GM12875 (cell line): ENCODE results near the gene PRODH2.
"Not testable (repeated sequence)": the region's sequence is repeated elsewhere in the genome, so short reads cannot be mapped to it uniquely, and the experiment has no call there.

ENCODE experiments used
- H3K4me3 ChIP-seq: one replicate; pipeline ENCODE4 v1.5.1; 2011; ENCODE audit warnings: low read depth, low read length, control low read depth
- TF ChIP-seq, protein P1 (sequence below): IDR thresholded peaks from 2 replicates; pipeline ENCODE4 v1.5.1; 2011; ENCODE audit warnings: low read depth, mild to moderate bottlenecking, control low read depth, inconsistent platforms, low read length, moderate library complexity, borderline replicate concordance; ENCODE audit not compliant: insufficient read depth

Gene PRODH2

DNA sequence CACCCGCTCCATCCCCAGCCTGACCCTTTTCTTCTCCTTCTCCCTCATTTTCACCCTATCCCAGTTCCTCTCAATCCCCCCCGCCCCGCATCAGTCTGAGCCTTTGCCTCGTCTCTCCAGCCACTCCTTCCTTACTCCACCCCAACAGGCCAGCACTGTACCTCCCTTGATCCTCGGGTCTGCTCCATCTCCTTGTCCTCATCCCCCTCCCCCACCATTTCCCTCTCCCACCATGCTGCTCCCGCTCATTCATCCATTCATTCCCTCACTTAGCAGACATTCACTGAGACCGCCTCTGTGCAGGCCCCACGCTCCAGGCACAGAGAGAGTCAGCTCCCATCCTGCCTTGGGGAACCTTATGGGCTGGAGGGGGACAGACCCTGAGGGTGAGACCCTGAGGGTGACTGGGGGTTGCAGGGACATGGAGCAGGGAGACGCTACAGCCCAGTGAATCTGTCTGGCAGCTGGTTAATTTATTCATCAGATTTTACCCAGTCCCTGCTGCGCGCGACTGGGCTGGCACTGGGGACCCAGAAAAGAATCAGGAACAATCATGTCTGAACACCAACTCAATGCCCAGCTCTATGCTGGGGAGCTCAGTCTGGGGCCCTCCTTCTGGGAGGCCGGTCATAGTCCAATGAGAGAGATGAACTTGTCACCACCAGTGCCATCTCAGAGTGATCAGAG is 36.4 kb downstream of the PRODH2 start:
- peak overlapping the region; percentile 59 for H3K4me3 ChIP-seq
- TF ChIP-seq, protein P1, sequence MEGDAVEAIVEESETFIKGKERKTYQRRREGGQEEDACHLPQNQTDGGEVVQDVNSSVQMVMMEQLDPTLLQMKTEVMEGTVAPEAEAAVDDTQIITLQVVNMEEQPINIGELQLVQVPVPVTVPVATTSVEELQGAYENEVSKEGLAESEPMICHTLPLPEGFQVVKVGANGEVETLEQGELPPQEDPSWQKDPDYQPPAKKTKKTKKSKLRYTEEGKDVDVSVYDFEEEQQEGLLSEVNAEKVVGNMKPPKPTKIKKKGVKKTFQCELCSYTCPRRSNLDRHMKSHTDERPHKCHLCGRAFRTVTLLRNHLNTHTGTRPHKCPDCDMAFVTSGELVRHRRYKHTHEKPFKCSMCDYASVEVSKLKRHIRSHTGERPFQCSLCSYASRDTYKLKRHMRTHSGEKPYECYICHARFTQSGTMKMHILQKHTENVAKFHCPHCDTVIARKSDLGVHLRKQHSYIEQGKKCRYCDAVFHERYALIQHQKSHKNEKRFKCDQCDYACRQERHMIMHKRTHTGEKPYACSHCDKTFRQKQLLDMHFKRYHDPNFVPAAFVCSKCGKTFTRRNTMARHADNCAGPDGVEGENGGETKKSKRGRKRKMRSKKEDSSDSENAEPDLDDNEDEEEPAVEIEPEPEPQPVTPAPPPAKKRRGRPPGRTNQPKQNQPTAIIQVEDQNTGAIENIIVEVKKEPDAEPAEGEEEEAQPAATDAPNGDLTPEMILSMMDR: no peak

DNA sequence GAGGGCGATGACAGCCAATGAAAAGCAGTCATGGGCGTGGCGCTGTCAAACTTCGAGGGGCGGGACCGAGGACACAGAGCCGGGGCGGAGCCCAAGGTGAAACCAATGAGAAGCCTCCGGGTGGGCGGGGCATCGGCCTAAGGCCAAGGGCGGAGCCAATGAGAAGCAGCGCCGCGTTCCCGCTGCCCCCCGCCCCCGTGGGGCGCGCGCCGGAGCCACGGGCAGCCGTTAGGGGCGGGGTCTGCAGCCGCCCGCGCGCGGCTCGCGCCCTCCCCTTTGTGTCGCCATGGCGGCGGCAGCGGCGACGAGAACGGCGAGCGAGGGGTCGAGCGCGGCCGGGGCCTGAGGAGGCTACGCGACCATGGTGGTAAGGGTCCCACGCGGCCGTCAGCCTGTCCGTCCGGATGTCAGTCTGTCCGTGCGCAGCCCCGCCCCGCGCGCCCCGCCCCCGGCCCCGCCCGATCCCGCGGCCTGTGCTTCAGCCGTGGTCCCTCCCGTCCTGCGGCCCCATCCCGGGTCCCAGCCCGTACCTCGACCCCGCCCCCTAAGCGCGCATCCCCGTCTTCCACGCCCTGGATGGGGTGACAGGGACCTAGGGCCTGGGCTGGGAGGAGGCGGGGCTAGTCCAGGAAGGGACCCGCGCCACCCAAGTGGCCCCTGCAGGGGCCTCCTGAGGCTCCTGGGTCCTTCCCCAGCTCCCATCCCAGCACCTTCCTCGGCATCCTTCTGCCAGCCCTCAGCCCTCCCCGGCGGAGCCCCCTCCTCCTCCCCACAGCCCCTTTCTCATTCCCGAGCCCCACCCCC is 37.1 kb downstream of the PRODH2 start, which contains the start of gene ARHGAP33:
Gene ARHGAP33 (plus strand): TSS at position 267 of the 804 bp plus-strand sequence. CDS start 95 bp downstream, at position 362.
- peak within 1 kb of the TSS; percentile 59 for H3K4me3 ChIP-seq
- TF ChIP-seq, protein P1: no peak

DNA sequence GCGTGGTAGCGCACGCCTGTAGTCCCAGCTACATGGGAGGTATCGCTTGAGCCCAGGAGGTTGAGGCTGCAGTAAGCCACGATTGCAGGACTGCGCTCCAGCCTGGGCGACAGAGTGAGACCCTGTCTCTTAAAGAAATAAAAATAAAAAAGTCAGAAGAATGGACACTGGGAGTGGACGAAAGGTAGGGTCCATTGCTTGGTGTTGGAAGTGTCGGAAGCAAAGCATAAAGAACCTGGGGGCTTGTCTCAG is 37.7 kb downstream of the PRODH2 start:
- TF ChIP-seq, protein P1: no peak

DNA sequence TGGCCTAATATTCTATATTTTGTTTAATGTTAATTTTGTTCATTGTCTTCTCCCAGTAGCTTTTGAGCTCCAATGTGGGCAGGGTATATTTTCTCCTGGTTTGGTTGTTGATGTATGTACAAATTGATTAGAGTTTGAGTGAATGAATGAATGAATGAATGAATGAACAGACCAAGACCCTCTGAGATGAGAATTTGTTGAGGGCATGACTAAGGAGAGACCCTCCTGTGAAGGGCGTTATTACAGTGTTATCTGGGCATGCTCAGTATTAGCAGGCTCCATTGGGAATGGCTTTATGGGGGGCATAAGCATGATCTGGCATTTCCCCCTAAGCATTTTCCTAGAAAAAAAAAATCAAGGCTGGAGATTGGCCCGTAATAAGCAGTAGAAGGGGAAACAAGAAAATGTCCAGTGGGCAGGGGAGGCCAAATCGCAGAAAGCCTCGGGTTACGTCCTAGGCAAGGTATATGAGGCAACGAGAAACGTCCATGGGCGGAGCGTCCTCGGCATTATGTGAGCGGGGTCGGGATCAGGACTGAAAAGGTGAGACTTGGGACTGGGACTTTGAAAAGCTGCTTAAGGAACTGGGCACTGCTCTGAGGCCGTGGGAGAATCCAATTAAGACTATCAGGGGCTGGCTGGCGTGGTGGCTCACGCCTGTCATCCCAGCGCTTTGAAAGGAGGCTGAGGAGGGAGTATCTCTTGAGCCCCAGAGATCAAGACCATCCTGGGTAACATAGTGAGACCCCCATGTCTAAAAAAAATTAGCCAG is 38.2 kb downstream of the PRODH2 start:
- no peak overlapping the region for H3K4me3 ChIP-seq
- TF ChIP-seq, protein P1: no peak

More for the DNA sequence above, 37.7 kb downstream of the PRODH2 start:
- H3K4me3 ChIP-seq: no peak overlapping the region

DNA sequence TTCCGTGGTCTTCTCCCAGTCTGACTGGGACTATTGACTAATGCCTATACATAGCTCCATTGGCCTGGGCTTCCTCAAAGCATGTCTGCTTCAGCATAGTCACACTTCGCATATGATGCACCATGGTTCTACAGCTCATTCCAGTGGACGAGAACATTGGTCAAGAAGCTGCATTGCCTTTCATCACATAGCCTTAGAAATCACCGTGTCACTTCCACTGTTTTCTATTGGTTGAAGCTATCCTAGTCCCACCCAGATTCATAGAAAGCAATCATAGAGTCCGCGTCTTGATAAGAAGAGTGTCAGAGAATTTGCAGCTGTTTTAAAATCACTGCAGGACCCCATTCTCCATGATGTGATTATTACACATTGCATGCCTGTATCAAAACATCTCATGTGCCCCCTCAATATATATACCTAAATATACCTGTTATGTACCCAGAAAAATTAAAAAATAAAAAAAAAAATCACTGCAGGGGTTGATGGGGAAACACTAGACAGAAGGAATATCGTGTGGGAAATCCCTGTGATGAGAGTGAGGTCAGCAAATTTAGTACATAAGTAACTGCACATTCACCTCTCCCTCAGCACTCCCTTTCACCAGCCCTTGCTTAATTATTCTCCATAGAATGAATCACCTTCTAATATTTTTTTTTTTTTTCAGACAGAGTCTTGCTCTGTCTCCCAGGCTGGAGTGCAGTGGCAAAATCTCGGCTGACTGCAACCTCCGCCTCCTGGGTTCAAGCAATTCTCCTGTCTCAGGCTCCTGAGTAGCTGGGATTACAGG is 39.4 kb downstream of the PRODH2 start:
- H3K4me3 ChIP-seq: no peak overlapping the region
- TF ChIP-seq, protein P1: no peak

DNA sequence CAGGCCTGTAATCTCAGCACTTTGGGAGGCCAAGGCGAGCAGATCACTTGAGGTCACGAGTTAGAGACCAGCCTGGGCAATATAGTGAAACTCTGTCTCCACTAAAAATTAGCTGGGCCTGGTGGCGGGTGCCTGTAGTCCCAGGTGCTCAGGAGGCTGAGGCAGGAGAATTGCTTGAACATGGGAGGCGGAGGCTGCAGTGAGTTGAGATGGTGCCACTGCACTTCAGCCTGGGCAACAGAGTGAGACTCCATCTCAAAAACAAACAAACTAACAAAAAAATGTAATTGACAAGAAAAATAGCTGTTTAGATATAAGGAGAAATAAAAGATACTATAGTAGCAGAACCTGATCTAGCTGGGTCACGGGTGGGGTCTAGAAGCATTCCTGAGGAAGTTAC is 40.3 kb downstream of the PRODH2 start:
- H3K4me3 ChIP-seq: not testable (repeated sequence)

DNA sequence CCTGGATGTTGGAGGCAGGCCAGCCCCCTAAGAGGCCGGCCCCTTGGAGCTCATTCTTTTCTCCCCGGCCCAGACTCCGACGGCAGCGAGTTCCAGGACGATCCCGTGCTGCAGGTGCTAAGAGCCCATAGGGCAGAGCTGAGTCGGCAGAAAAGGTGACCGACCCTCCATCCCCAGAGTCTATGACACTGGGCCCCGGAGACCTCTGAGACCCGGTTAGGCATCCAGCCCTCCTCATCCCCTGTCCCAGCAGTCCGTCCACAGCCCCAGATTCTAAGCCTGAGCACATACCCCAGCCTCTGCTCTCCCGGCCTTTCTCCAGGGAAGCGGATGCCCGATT is 44.6 kb downstream of the PRODH2 start:
- H3K4me3 ChIP-seq: no peak overlapping the region
- TF ChIP-seq, protein P1: no peak
